MM.1S (cell line): ENCODE results near the gene TXNRD1.
A peak's percentile ranks its signal among the peaks of the same experiment; 100 is the strongest.

ENCODE experiments used
- DNase-seq: peaks from one replicate; pipeline ENCODE4 v3.0.0-alpha.2; 2015
- H2AFZ ChIP-seq: fragments of 300-600 bp; sonication (generic); 2 replicates; pipeline ENCODE4 v1.6.0; 2016; ENCODE audit warnings: antibody characterized with exemption, low read length
- H3F3A ChIP-seq: fragments of 300-600 bp; sonication (generic); 2 replicates; pipeline ENCODE4 v1.6.1; 2016; ENCODE audit warnings: mild to moderate bottlenecking, antibody characterized with exemption, low read length, moderate library complexity, mixed read lengths; ENCODE audit not compliant: insufficient read depth
- H3K27ac ChIP-seq: fragments of 300-600 bp; sonication (generic); 2 replicates; pipeline ENCODE4 v1.5.1; 2016; ENCODE audit warnings: mild to moderate bottlenecking, low read length
- H3K27me3 ChIP-seq: fragments of 300-600 bp; sonication (generic); replicated peaks from 2 replicates; pipeline ENCODE4 v1.6.0; 2016; ENCODE audit warnings: low read length; ENCODE audit not compliant: insufficient read depth
- H3K36me3 ChIP-seq: fragments of 300-600 bp; sonication (generic); replicated peaks from 2 replicates; pipeline ENCODE4 v1.6.1; 2016; ENCODE audit warnings: mild to moderate bottlenecking, low read length, mixed read lengths; ENCODE audit not compliant: insufficient read depth
- H3K4me1 ChIP-seq: fragments of 300-600 bp; sonication (generic); 2 replicates; pipeline ENCODE4 v1.6.1; 2016; ENCODE audit warnings: low read length, mixed read lengths
- H3K4me2 ChIP-seq: fragments of 300-600 bp; sonication (generic); 2 replicates; pipeline ENCODE4 v1.6.0; 2016; ENCODE audit warnings: low read depth, low read length
- H3K4me3 ChIP-seq: fragments of 300-600 bp; sonication (generic); 2 replicates; pipeline ENCODE4 v1.5.1; 2016; ENCODE audit warnings: low read length, mixed read lengths
- H3K79me2 ChIP-seq: fragments of 300-600 bp; sonication (generic); 2 replicates; pipeline ENCODE4 v1.6.1; 2016; ENCODE audit warnings: mixed run types, low read length, mixed read lengths
- H3K9ac ChIP-seq: fragments of 300-600 bp; sonication (generic); 2 replicates; pipeline ENCODE4 v1.6.1; 2016; ENCODE audit warnings: low read length, mixed read lengths
- H3K9me2 ChIP-seq: fragments of 300-600 bp; sonication (generic); replicated peaks from 2 replicates; pipeline ENCODE4 v1.6.1; 2016; ENCODE audit warnings: mild to moderate bottlenecking, low read length, mixed read lengths; ENCODE audit not compliant: insufficient read depth
- H3K9me3 ChIP-seq: fragments of 300-600 bp; sonication (generic); replicated peaks from 2 replicates; pipeline ENCODE4 v1.6.1; 2016; ENCODE audit warnings: mild to moderate bottlenecking, low read length, mixed read lengths; ENCODE audit not compliant: insufficient read depth
- H4K20me1 ChIP-seq: fragments of 300-600 bp; sonication (generic); 2 replicates; pipeline ENCODE4 v1.6.1; 2016; ENCODE audit warnings: mild to moderate bottlenecking, low read length, moderate library complexity, mixed read lengths; ENCODE audit not compliant: insufficient read depth
- EZH2 ChIP-seq: fragments of 300-600 bp; sonication (generic); optimal IDR thresholded peaks from 2 replicates; pipeline ENCODE3; 2017; ENCODE audit warnings: low read depth, mild to moderate bottlenecking, antibody characterized with exemption, low read length, mixed read lengths
- EZH2phosphoT487 ChIP-seq: fragments of 300-600 bp; sonication (generic); IDR thresholded peaks from 2 replicates; pipeline ENCODE4 v1.6.1; 2018; ENCODE audit warnings: antibody characterized with exemption, low read length
- TF ChIP-seq, protein P1 (sequence below): fragments of 300-600 bp; sonication (generic); IDR thresholded peaks from 2 replicates; pipeline ENCODE4 v1.5.1; 2016; ENCODE audit warnings: antibody characterized with exemption, low read length, mixed read lengths

The TXNRD1 gene

GRCh38 chr12:104215638-104216297, at the start of gene TXNRD1:
Gene TXNRD1, plus strand, starts transcription at chr12:104215779. Its CDS starts 24 bp downstream, at chr12:104215803.
- H3K4me3 ChIP-seq, result peak within 1 kb of the TSS; percentile 75
- DNase-seq, result peak; percentile 88

DNA sequence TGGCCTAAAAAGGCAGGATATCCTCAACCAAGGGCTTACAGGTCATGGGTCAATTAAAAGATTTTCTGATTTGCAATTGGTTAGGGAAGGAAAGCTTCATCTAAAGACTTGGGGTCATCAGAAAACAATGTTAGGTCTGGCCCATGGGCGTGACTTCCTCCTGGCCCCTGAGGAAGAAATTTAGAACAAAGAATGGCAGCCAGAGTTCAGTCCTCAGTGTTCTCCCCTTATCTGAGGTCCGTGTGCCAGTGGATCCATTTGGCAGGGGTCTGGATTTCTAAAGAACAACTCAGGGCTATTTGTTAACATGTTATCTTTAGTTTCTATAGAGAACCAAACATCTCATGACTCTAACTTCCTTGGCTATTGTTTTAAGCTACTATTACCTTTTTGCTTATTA, 49.8 kb upstream of the TXNRD1 start:
- no peaks in the 10 kb centered on the region for H3K9me3 ChIP-seq
- no peak overlapping the region for H3K9ac ChIP-seq
- H3K27ac ChIP-seq, result no peak overlapping the region
- H4K20me1 ChIP-seq, result no peaks in the 10 kb centered on the region
- H3K4me3 ChIP-seq, result no peak overlapping the region
- H3K27me3 ChIP-seq, result no peaks in the 10 kb centered on the region
- H3K4me2 ChIP-seq, result no peak overlapping the region
- H2AFZ ChIP-seq, result no peak overlapping the region
- no peaks in the 10 kb centered on the region for H3K4me1 ChIP-seq
- H3K79me2 ChIP-seq, result no peaks in the 10 kb centered on the region
- no peaks in the 10 kb centered on the region for H3K9me2 ChIP-seq
- no peak for DNase-seq
- H3F3A ChIP-seq, result no peaks in the 10 kb centered on the region
- no peak for TF ChIP-seq EZH2phosphoT487
- TF ChIP-seq, protein P1, sequence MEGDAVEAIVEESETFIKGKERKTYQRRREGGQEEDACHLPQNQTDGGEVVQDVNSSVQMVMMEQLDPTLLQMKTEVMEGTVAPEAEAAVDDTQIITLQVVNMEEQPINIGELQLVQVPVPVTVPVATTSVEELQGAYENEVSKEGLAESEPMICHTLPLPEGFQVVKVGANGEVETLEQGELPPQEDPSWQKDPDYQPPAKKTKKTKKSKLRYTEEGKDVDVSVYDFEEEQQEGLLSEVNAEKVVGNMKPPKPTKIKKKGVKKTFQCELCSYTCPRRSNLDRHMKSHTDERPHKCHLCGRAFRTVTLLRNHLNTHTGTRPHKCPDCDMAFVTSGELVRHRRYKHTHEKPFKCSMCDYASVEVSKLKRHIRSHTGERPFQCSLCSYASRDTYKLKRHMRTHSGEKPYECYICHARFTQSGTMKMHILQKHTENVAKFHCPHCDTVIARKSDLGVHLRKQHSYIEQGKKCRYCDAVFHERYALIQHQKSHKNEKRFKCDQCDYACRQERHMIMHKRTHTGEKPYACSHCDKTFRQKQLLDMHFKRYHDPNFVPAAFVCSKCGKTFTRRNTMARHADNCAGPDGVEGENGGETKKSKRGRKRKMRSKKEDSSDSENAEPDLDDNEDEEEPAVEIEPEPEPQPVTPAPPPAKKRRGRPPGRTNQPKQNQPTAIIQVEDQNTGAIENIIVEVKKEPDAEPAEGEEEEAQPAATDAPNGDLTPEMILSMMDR, result no peak
- TF ChIP-seq EZH2, result no peak
- H3K36me3 ChIP-seq, result no peaks in the 10 kb centered on the region

More at GRCh38 chr12:104215638-104216297, at the start of gene TXNRD1:
- Histone ChIP-seq H4K20me1 (no peaks in the 10 kb centered on the region), H3K79me2 (no peaks in the 10 kb centered on the region), H3K27me3 (no peaks in the 10 kb centered on the region), H3K9me2 (no peaks in the 10 kb centered on the region), H3K36me3 (no peaks in the 10 kb centered on the region), H3K27ac (no peak within 1 kb of the TSS), H3K4me1 (no peaks in the 10 kb centered on the region), H2AFZ (peak within 1 kb of the TSS; percentile 97), H3F3A (no peaks in the 10 kb centered on the region), H3K4me2 (peak within 1 kb of the TSS; percentile 97), H3K9ac (peak within 1 kb of the TSS; percentile 64; the same call in 1 of the 2 replicates), H3K9me3 (no peaks in the 10 kb centered on the region)
- TF ChIP-seq, protein P1, result peak; percentile 90
- no peak for TF ChIP-seq EZH2phosphoT487

DNA sequence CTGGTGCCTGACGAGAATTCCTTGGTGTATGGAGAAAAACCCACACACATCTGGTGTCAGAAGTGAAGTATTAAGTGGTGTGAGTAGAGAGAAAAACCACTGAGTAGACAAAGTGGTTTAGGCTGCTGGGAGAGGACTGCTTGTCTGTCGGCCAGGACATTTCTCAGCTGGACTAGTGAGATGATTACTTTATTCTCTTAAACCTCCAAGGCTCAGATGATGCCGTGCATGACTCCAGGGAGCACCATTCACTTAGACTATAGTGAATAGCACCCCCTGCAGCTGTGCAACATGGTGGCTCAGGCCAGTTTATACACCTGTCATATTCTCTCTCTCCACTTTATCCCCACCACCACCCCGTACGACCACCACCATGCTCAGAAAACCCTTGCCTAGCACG, 49.1 kb upstream of the TXNRD1 start:
- H3K9ac ChIP-seq, result no peak overlapping the region
- DNase-seq, result no peak
- no peak overlapping the region for H2AFZ ChIP-seq
- no peak for TF ChIP-seq EZH2
- TF ChIP-seq, protein P1, result no peak
- no peak for TF ChIP-seq EZH2phosphoT487
- H3F3A ChIP-seq, result no peaks in the 10 kb centered on the region
- H3K79me2 ChIP-seq, result no peaks in the 10 kb centered on the region
- H3K4me1 ChIP-seq, result no peaks in the 10 kb centered on the region
- H3K36me3 ChIP-seq, result no peaks in the 10 kb centered on the region
- H3K9me3 ChIP-seq, result no peaks in the 10 kb centered on the region
- H4K20me1 ChIP-seq, result no peaks in the 10 kb centered on the region
- no peak overlapping the region for H3K27ac ChIP-seq
- no peak overlapping the region for H3K4me3 ChIP-seq
- H3K4me2 ChIP-seq, result no peak overlapping the region
- no peaks in the 10 kb centered on the region for H3K9me2 ChIP-seq
- H3K27me3 ChIP-seq, result no peaks in the 10 kb centered on the region
